H9 (cell line): ENCODE data around the gene KRT1. TPM values are rescaled to one million over a fixed set of nuclear protein-coding genes. Genes with fewer than 3 reads are reported as not detected.

Experiments used
- DNase-seq: peaks from one replicate; pipeline ENCODE4 v3.0.0-alpha.2; 2017
- H2AFZ ChIP-seq: one replicate; pipeline ENCODE4 v1.6.1; 2013; ENCODE audit warnings: mild to moderate bottlenecking, low read length, control low read depth, moderate library complexity
- H2AK5ac ChIP-seq: 2 replicates; pipeline ENCODE4 v1.6.1; 2013; ENCODE audit warnings: low read length, control low read depth, mixed read lengths; ENCODE audit not compliant: insufficient read length
- H2BK120ac ChIP-seq: one replicate; pipeline ENCODE4 v1.6.1; 2013; ENCODE audit warnings: low read depth, mild to moderate bottlenecking, low read length, control low read depth, inconsistent platforms; ENCODE audit not compliant: poor library complexity, severe bottlenecking
- H2BK12ac ChIP-seq: 2 replicates; pipeline ENCODE4 v1.6.1; 2013; ENCODE audit warnings: low read length, control low read depth, mixed read lengths, low read depth; ENCODE audit not compliant: insufficient read length
- H2BK15ac ChIP-seq: 2 replicates; pipeline ENCODE4 v1.6.1; 2013; ENCODE audit warnings: low read depth, low read length, control low read depth
- H2BK20ac ChIP-seq: one replicate; pipeline ENCODE4 v1.6.1; 2013; ENCODE audit warnings: low read depth, mild to moderate bottlenecking, low read length, control low read depth, inconsistent platforms; ENCODE audit not compliant: poor library complexity, severe bottlenecking
- H2BK5ac ChIP-seq: 2 replicates; pipeline ENCODE4 v1.6.1; 2013; ENCODE audit warnings: low read length, control low read depth, mixed read lengths; ENCODE audit not compliant: insufficient read length
- H3K14ac ChIP-seq: 2 replicates; pipeline ENCODE4 v1.6.1; 2013; ENCODE audit warnings: low read length, control low read depth; ENCODE audit not compliant: insufficient read depth
- H3K18ac ChIP-seq: 2 replicates; pipeline ENCODE4 v1.6.1; 2013; ENCODE audit warnings: low read depth, mild to moderate bottlenecking, mixed read lengths, low read length, control low read depth; ENCODE audit not compliant: insufficient read length
- H3K23ac ChIP-seq: 2 replicates; pipeline ENCODE4 v1.6.1; 2013; ENCODE audit warnings: low read length, control low read depth, mixed read lengths, low read depth; ENCODE audit not compliant: insufficient read length
- H3K23me2 ChIP-seq: 2 replicates; pipeline ENCODE4 v1.6.1; 2013; ENCODE audit warnings: low read depth, mild to moderate bottlenecking, mixed read lengths, low read length, control low read depth; ENCODE audit not compliant: insufficient read length, poor library complexity, severe bottlenecking
- H3K27ac ChIP-seq: 2 replicates; pipeline ENCODE4 v1.5.1; 2013; ENCODE audit warnings: low read length, control low read depth, mixed read lengths, low read depth; ENCODE audit not compliant: insufficient read length
- H3K27me3 ChIP-seq: 2 replicates; pipeline ENCODE4 v1.6.1; 2013; ENCODE audit warnings: low read length, control low read depth, inconsistent platforms; ENCODE audit not compliant: insufficient read depth
- H3K4ac ChIP-seq: 2 replicates; pipeline ENCODE4 v1.6.1; 2013; ENCODE audit warnings: low read depth, mild to moderate bottlenecking, control low read depth, inconsistent platforms, low read length, moderate library complexity
- H3K4me1 ChIP-seq: 2 replicates; pipeline ENCODE4 v1.6.1; 2013; ENCODE audit warnings: low read length, control low read depth, inconsistent platforms; ENCODE audit not compliant: insufficient read depth
- H3K4me2 ChIP-seq: 2 replicates; pipeline ENCODE4 v1.6.1; 2013; ENCODE audit warnings: low read length, control low read depth, mixed read lengths; ENCODE audit not compliant: insufficient read length, insufficient read depth
- H3K56ac ChIP-seq: 2 replicates; pipeline ENCODE4 v1.6.1; 2013; ENCODE audit warnings: low read depth, mild to moderate bottlenecking, mixed read lengths, low read length, control low read depth; ENCODE audit not compliant: insufficient read length
- H3K79me1 ChIP-seq: 2 replicates; pipeline ENCODE4 v1.6.1; 2013; ENCODE audit warnings: low read depth, mild to moderate bottlenecking, moderate library complexity, low read length, control low read depth, inconsistent platforms; ENCODE audit not compliant: insufficient read depth, poor library complexity, severe bottlenecking
- H3K79me2 ChIP-seq: 2 replicates; pipeline ENCODE4 v1.6.1; 2013; ENCODE audit warnings: low read length, control low read depth, inconsistent platforms; ENCODE audit not compliant: insufficient read depth
- H3K9ac ChIP-seq: 2 replicates; pipeline ENCODE4 v1.6.1; 2013; ENCODE audit warnings: low read length, control low read depth, mixed read lengths; ENCODE audit not compliant: insufficient read length; ENCODE audit errors: extremely low read depth
- H3K9me3 ChIP-seq: one replicate; pipeline ENCODE4 v1.6.1; 2013; ENCODE audit warnings: low read depth, low read length, inconsistent platforms; ENCODE audit not compliant: control insufficient read depth
- H3T11ph ChIP-seq: one replicate; pipeline ENCODE4 v1.6.1; 2013; ENCODE audit warnings: mild to moderate bottlenecking, low read length, control low read depth, inconsistent platforms
- H4K20me1 ChIP-seq: one replicate; pipeline ENCODE4 v1.6.1; 2013; ENCODE audit not compliant: control insufficient read depth, insufficient read length, insufficient read depth
- H4K5ac ChIP-seq: 2 replicates; pipeline ENCODE4 v1.6.1; 2013; ENCODE audit warnings: low read depth, mild to moderate bottlenecking, mixed read lengths, low read length, control low read depth; ENCODE audit not compliant: insufficient read length
- H4K8ac ChIP-seq: replicated peaks from 2 replicates; pipeline ENCODE4 v1.6.1; 2013; ENCODE audit warnings: low read length, control low read depth, mixed read lengths, low read depth; ENCODE audit not compliant: insufficient read length
- H4K91ac ChIP-seq: 2 replicates; pipeline ENCODE4 v1.6.1; 2013; ENCODE audit warnings: low read depth, mild to moderate bottlenecking, moderate library complexity, mixed read lengths, low read length, control low read depth; ENCODE audit not compliant: insufficient read length
- H3K27ac Mint-ChIP-seq, 3 experiments: 2 replicates in 2 of 3; 3 replicates in 1 of 3; pipeline ENCODE4 v1.8.0; 2020 to 2021; ENCODE audit warnings: mixed read lengths in 3 of 3, mild to moderate bottlenecking in 1 of 3, moderate library complexity in 1 of 3
- H3K27me3 Mint-ChIP-seq: 2 replicates; pipeline ENCODE4 v1.8.0; 2021; ENCODE audit warnings: low read depth, mild to moderate bottlenecking, moderate library complexity, mixed read lengths
- H3K36me3 Mint-ChIP-seq, 3 experiments: 2 replicates in 2 of 3; 3 replicates in 1 of 3; pipeline ENCODE4 v1.8.0; 2020 to 2021; ENCODE audit warnings: low read depth in 3 of 3, mixed read lengths in 3 of 3; ENCODE audit not compliant: insufficient read depth in 1 of 3
- H3K4me1 Mint-ChIP-seq, 2 experiments: 2 replicates each; pipeline ENCODE4 v1.8.0; 2020; ENCODE audit warnings: mixed read lengths in 2 of 2
- H3K4me3 Mint-ChIP-seq, 2 experiments: 2 replicates in 1 of 2; 3 replicates in 1 of 2; pipeline ENCODE4 v1.8.0; 2020 to 2021; ENCODE audit warnings: mild to moderate bottlenecking in 2 of 2, mixed read lengths in 2 of 2, moderate library complexity in 1 of 2
- H3K9me3 Mint-ChIP-seq, 2 experiments: 2 replicates in 1 of 2; 3 replicates in 1 of 2; pipeline ENCODE4 v1.8.0; 2020; ENCODE audit warnings: mild to moderate bottlenecking in 2 of 2, mixed read lengths in 2 of 2, moderate library complexity in 1 of 2
- WGBS: extraction: QIAGEN DNeasy Blood & Tissue Kit; methylation state at CpG from one replicate; pipeline ENCODE4 v1.1.7; 2013; ENCODE audit warnings: missing lambda C conversion rate, low lambda C conversion rate, mixed read lengths; ENCODE audit not compliant: insufficient read length; ENCODE audit errors: extremely low coverage; 5-methylcytosine and 5-hydroxymethylcytosine counted together
- total RNA-seq: library from RNA; stranded (reverse); gene quantifications from 2 replicates; pipeline ENCODE4 v1.2.1, GENCODE V29; 2021
- TF ChIP-seq, protein P1 (sequence below): fragments of 200-600 bp; sonication (generic); conservative IDR thresholded peaks from 3 replicates; pipeline ENCODE4 v1.8.0; 2021; ENCODE audit warnings: antibody characterized with exemption, mild to moderate bottlenecking

Gene KRT1
- total RNA-seq, 1 experiment from 2014 or later, result not detected

DNA sequence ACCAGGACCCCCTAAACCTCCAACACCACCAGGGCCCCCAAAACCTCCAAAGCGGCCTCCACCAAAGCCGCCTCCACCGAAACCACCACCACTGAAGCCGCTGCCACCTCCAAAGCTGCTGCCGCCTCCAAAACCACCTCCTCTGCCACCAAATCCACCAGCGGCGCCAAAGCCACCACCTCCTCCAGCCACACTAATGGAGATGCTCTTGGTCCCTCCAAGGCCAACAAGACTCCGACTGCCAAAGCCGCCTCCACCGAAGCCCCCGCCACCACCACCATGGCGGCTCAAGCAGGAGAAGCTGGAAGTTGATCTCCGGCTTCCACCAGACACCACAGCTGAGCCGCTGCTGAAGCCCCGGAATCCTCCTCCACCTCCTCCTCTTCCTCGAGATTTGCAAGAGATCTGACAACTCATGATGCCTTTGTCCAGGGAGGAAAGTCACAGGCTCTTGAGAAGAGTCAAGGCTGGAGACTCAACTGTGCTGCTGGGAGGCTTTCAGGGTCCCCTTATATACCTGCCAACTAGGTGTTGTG is 28.4 kb downstream of the KRT1 start, which contains the start of gene KRT2:
Gene KRT2, minus strand, starts transcription at position 486 of the 536 bp plus-strand sequence. Its CDS starts 69 bp downstream, at position 417.
- DNase-seq, result peak; percentile 24
- no peak within 1 kb of the TSS for H3T11ph ChIP-seq
- Mint-ChIP-seq H3K4me1 (peaks cover 0 to 3% of the 10 kb centered on the region in 2 experiments; a peak in 2 of 4 replicates), H3K27ac (no peak within 1 kb of the TSS), H3K36me3 (no peaks in the 10 kb centered on the region), H3K9me3 (peaks cover 2 to 9% of the 10 kb centered on the region in 2 experiments; a peak in 2 of 5 replicates), H3K4me3 (no peak within 1 kb of the TSS), H3K27me3 (peaks cover 20% of the 10 kb centered on the region)
- no peak within 1 kb of the TSS for H3K9ac ChIP-seq
- no CpG with 5 or more reads among the region's 16 CpGs for WGBS
- no peak within 1 kb of the TSS for H2BK20ac ChIP-seq
- H3K27me3 ChIP-seq, result no peaks in the 10 kb centered on the region
- no peaks in the 10 kb centered on the region for H3K79me1 ChIP-seq
- no peak within 1 kb of the TSS for H3K4ac ChIP-seq
- H2BK15ac ChIP-seq, result no peak within 1 kb of the TSS
- H3K23me2 ChIP-seq, result no peaks in the 10 kb centered on the region
- no peak within 1 kb of the TSS for H3K27ac ChIP-seq
- H4K8ac ChIP-seq, result no peak within 1 kb of the TSS
- H3K18ac ChIP-seq, result no peak within 1 kb of the TSS
- no peak within 1 kb of the TSS for H3K14ac ChIP-seq
- no peak within 1 kb of the TSS for H3K56ac ChIP-seq
- H2BK120ac ChIP-seq, result no peak within 1 kb of the TSS
- no peak within 1 kb of the TSS for H2BK5ac ChIP-seq
- H3K79me2 ChIP-seq, result no peaks in the 10 kb centered on the region
- no peaks in the 10 kb centered on the region for H4K20me1 ChIP-seq
- H3K9me3 ChIP-seq, result no peaks in the 10 kb centered on the region
- H4K5ac ChIP-seq, result no peak within 1 kb of the TSS
- no peak within 1 kb of the TSS for H2AK5ac ChIP-seq
- no peak within 1 kb of the TSS for H2BK12ac ChIP-seq
- H4K91ac ChIP-seq, result no peak within 1 kb of the TSS
- TF ChIP-seq, protein P1, sequence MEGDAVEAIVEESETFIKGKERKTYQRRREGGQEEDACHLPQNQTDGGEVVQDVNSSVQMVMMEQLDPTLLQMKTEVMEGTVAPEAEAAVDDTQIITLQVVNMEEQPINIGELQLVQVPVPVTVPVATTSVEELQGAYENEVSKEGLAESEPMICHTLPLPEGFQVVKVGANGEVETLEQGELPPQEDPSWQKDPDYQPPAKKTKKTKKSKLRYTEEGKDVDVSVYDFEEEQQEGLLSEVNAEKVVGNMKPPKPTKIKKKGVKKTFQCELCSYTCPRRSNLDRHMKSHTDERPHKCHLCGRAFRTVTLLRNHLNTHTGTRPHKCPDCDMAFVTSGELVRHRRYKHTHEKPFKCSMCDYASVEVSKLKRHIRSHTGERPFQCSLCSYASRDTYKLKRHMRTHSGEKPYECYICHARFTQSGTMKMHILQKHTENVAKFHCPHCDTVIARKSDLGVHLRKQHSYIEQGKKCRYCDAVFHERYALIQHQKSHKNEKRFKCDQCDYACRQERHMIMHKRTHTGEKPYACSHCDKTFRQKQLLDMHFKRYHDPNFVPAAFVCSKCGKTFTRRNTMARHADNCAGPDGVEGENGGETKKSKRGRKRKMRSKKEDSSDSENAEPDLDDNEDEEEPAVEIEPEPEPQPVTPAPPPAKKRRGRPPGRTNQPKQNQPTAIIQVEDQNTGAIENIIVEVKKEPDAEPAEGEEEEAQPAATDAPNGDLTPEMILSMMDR, result no peak
- H3K4me1 ChIP-seq, result no peaks in the 10 kb centered on the region
- H2AFZ ChIP-seq, result no peak within 1 kb of the TSS
- no peak within 1 kb of the TSS for H3K4me2 ChIP-seq
- no peak within 1 kb of the TSS for H3K23ac ChIP-seq
